GM12878 (cell line): ENCODE results near the gene LHFPL2. TPM values are rescaled to one million over a fixed set of nuclear protein-coding genes. Genes with fewer than 3 reads are reported as not detected.

Experiments used
- CHD1 ChIP-seq: IDR thresholded peaks from 2 replicates; pipeline ENCODE4 v1.6.1; 2012; ENCODE audit warnings: low read depth, low read length, improper control_type of control experiment
- ELK1 ChIP-seq: IDR thresholded peaks from 2 replicates; pipeline ENCODE4 v1.6.1; 2012; ENCODE audit warnings: low read depth, low read length, improper control_type of control experiment
- ETV6 ChIP-seq, 2 experiments: fragments of 450-650 bp in 1 of 2; IDR thresholded peaks in 1 of 2; conservative IDR thresholded peaks in 1 of 2; 2 replicates each; pipeline ENCODE4 v1.6.1; 2014; ENCODE audit warnings: antibody characterized with exemption in 1 of 2, borderline replicate concordance in 1 of 2, low read depth in 1 of 2, mild to moderate bottlenecking in 1 of 2, moderate library complexity in 1 of 2
- HDAC6 ChIP-seq: fragments of 200-600 bp; sonication (generic); IDR thresholded peaks from one replicate; pipeline ENCODE4 v1.8.0; 2017; ENCODE audit warnings: antibody characterized with exemption; ENCODE audit not compliant: unreplicated experiment
- IKZF1 ChIP-seq: fragments of 450-650 bp; conservative IDR thresholded peaks from 2 replicates; pipeline ENCODE4 v1.6.1; 2017; ENCODE audit warnings: antibody characterized with exemption, mild to moderate bottlenecking
- JUND ChIP-seq: IDR thresholded peaks from 2 replicates; pipeline ENCODE4 v1.6.1; 2012; ENCODE audit warnings: low read depth, mild to moderate bottlenecking, low read length, improper control_type of control experiment, moderate library complexity
- KLF5 ChIP-seq: fragments of 450-650 bp; IDR thresholded peaks from 2 replicates; pipeline ENCODE4 v1.6.1; 2014; ENCODE audit warnings: mild to moderate bottlenecking; ENCODE audit not compliant: partially characterized antibody
- NRF1 ChIP-seq: conservative IDR thresholded peaks from 2 replicates; pipeline ENCODE4 v1.6.1; 2011; ENCODE audit warnings: mild to moderate bottlenecking, low read depth, low read length, improper control_type of control experiment
- RB1 ChIP-seq: fragments of 450-650 bp; formaldehyde crosslinking; IDR thresholded peaks from 2 replicates; pipeline ENCODE4 v1.6.1; 2017; ENCODE audit warnings: mild to moderate bottlenecking, borderline replicate concordance
- SIN3A ChIP-seq: IDR thresholded peaks from 2 replicates; pipeline ENCODE4 v1.6.1; 2012; ENCODE audit warnings: low read depth, low read length, improper control_type of control experiment
- SIX5 ChIP-seq: IDR thresholded peaks from 2 replicates; pipeline ENCODE4 v1.6.1; 2011; ENCODE audit warnings: mild to moderate bottlenecking, low read depth, low read length, moderate library complexity; ENCODE audit not compliant: severe bottlenecking
- SKIL ChIP-seq: fragments of 450-650 bp; IDR thresholded peaks from 2 replicates; pipeline ENCODE4 v1.6.1; 2017; ENCODE audit warnings: mild to moderate bottlenecking, low read depth, inconsistent platforms; ENCODE audit not compliant: poor library complexity, severe bottlenecking
- SMAD5 ChIP-seq: IDR thresholded peaks from 2 replicates; pipeline ENCODE4 v1.6.1; 2016; ENCODE audit warnings: antibody characterized with exemption, low read depth
- SRF ChIP-seq, 2 experiments: IDR thresholded peaks; 2 replicates each; pipeline ENCODE4 v1.6.1; 2011; ENCODE audit warnings: low read depth in 2 of 2, low read length in 2 of 2, mild to moderate bottlenecking in 1 of 2, moderate library complexity in 1 of 2
- SUPT20H ChIP-seq: IDR thresholded peaks from 2 replicates; pipeline ENCODE4 v1.6.1; 2011; ENCODE audit warnings: low read depth, mild to moderate bottlenecking, low read length, moderate library complexity, borderline replicate concordance; ENCODE audit not compliant: control insufficient read depth
- TCF3 ChIP-seq: IDR thresholded peaks from 2 replicates; pipeline ENCODE4 v1.6.1; 2012; ENCODE audit warnings: low read depth, mild to moderate bottlenecking, low read length, borderline replicate concordance; ENCODE audit not compliant: insufficient read depth
- ZBTB40 ChIP-seq: fragments of 450-650 bp; IDR thresholded peaks from 2 replicates; pipeline ENCODE4 v1.6.1; 2016; ENCODE audit warnings: mild to moderate bottlenecking, moderate library complexity, borderline replicate concordance
- ZNF687 ChIP-seq: fragments of 450-650 bp; IDR thresholded peaks from 2 replicates; pipeline ENCODE4 v1.6.1; 2017; ENCODE audit warnings: mild to moderate bottlenecking, moderate library complexity
- polyA plus RNA-seq, 11 experiments: library from polyadenylated mRNA; depleted of rRNA in 4 of 11; unstranded in 6 of 11; stranded (reverse) in 5 of 11; fragments of >200 nt; fragmentation: Nextera tagmentation in 4 of 11; fragmentation: Illumina TruSeq in 1 of 11; extraction: Ambion mirVana in 4 of 11; extraction: Trizol in 1 of 11; gene quantifications; 1 replicate in 1 of 11; 2 replicates in 10 of 11; pipeline versions ENCODE4 v1.2.1 to v1.2.3, GENCODE V29; 2011 to 2016; ENCODE audit warnings: inconsistent platforms in 2 of 11, missing spikeins in 2 of 11, low read depth in 1 of 11
- total RNA-seq, 4 experiments: library from RNA; depleted of rRNA in 3 of 4; stranded (reverse); fragments of >200 nt in 3 of 4; fragmentation: Illumina TruSeq in 1 of 4; extraction: Trizol in 1 of 4; gene quantifications; 2 replicates each; pipeline versions ENCODE4 v1.2.1 to v1.2.3, GENCODE V29; 2013 to 2021

LHFPL2 gene
- total and polyA plus RNA-seq, 10 of the 15 experiments (the other 5 are each of a cell fraction or from before 2014, with no cell fraction given): 4.1 to 21.8 (median 12.5) TPM

DNA sequence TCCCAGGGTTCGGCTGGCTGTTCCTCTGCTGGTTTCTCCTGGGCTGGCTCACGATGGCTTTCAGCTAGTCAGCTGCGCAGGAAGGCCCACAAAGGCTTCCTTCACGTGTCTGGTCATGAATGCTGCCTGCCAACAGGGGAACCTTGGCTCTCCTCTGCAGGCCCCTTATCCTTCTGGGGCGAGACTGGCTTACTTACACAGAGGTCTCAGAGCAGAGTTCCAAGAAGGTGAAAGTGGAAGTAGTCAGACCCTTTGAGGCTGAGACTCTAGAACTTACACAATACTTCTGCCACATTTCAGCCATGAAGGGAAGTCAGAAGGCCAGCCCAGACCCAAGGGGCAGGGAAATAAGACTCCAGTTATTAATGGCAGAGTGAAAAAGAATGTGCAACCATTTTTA lies 99.5 kb downstream of the LHFPL2 start (continued):
- TF ChIP-seq ELK1: no peak
- no peak for TF ChIP-seq JUND
- no peak for TF ChIP-seq SKIL
- TF ChIP-seq SIN3A: no peak
- 0 out of 2 replicates have a peak, but pooled peaks have one; percentile 27 for TF ChIP-seq IKZF1
- no peak for TF ChIP-seq SUPT20H
- TF ChIP-seq NRF1: no peak
- no peak for TF ChIP-seq SMAD5
- TF ChIP-seq ZBTB40: no peak
- TF ChIP-seq ETV6 (conservative IDR thresholded peaks at IDR 0.05 in 1 of 2, IDR thresholded peaks at IDR 0.05 in 1 of 2; ENCODE audit: borderline replicate concordance in 1 of 2, low read depth in 1 of 2): peak in 1 of 2 experiments; percentile 50; a peak in 1 of 4 replicates
- TF ChIP-seq HDAC6: no peak
- TF ChIP-seq ZNF687: 0 out of 2 replicates have a peak, but pooled peaks have one; percentile 34
- no peak for TF ChIP-seq KLF5
- TF ChIP-seq RB1: no peak
- no peak for TF ChIP-seq SIX5
- no peak for TF ChIP-seq CHD1
- TF ChIP-seq SRF (IDR thresholded peaks at IDR 0.05; ENCODE audit: low read depth in 2 of 2, low read length in 2 of 2): no peak
- no peak for TF ChIP-seq TCF3
